Panc1 (cell line): Measurements from ENCODE around the gene HSD17B10. TPM values are rescaled to one million over a fixed set of nuclear protein-coding genes. Genes with fewer than 3 reads are reported as not detected.

Source experiments
- ATAC-seq: fragments of 200-7000 bp; cut with Tn5 transposase; 2 replicates; pipeline ENCODE4 v1.9.1; 2020; ENCODE audit warnings: mild to moderate bottlenecking, moderate library complexity
- BruUV-seq: library from RNA; stranded (reverse); fragments of 400-500 nt; replicated peaks from 2 replicates; lab custom pipeline; 2021; lab: Mats Ljungman, UMichigan
- CTCF ChIA-PET: fragments of 300-600 bp; sonication (Branson Sonifier 250); formaldehyde crosslinking; loops from one replicate; lab custom pipeline; 2022; ENCODE audit warnings: antibody characterized with exemption; lab: Charles Lee
- POLR2A ChIA-PET: fragments of 300-600 bp; sonication (Branson Sonifier 250); formaldehyde crosslinking; loops from one replicate; lab custom pipeline; 2022; ENCODE audit warnings: antibody characterized with exemption; lab: Charles Lee
- DNase-seq: peaks from one replicate; pipeline ENCODE4 v3.0.0-alpha.2; 2010; ENCODE audit warnings: low read depth, low spot score
- H3K27ac ChIP-seq: 2 replicates; pipeline ENCODE4 v1.5.1; 2011; ENCODE audit warnings: mild to moderate bottlenecking, low read length, inconsistent platforms
- H3K27me3 ChIP-seq: fragments of 200-500 bp; sonication (Bioruptor generic); 2 replicates; pipeline ENCODE4 v1.6.0; 2014; ENCODE audit warnings: low read length, inconsistent platforms; ENCODE audit not compliant: control insufficient read depth, insufficient read depth
- H3K36me3 ChIP-seq: fragments of 200-500 bp; sonication (Bioruptor generic); 2 replicates; pipeline ENCODE4 v1.5.1; 2014; ENCODE audit warnings: inconsistent platforms, mild to moderate bottlenecking, low read length, moderate library complexity; ENCODE audit not compliant: control insufficient read depth, insufficient read depth
- H3K4me1 ChIP-seq: 2 replicates; pipeline ENCODE4 v1.5.1; 2011; ENCODE audit warnings: inconsistent platforms, mild to moderate bottlenecking, low read length, moderate library complexity; ENCODE audit not compliant: control insufficient read depth, insufficient read depth
- H3K4me3 ChIP-seq, 2 experiments: 2 replicates each; pipeline ENCODE4 v1.5.1; 2011 to 2012; ENCODE audit warnings: low read depth in 2 of 2, low read length in 2 of 2, mild to moderate bottlenecking in 2 of 2, inconsistent platforms in 1 of 2, moderate library complexity in 1 of 2
- H3K9me3 ChIP-seq: fragments of 200-500 bp; sonication (Bioruptor generic); 2 replicates; pipeline ENCODE4 v1.5.1; 2014; ENCODE audit warnings: low read depth, mild to moderate bottlenecking, inconsistent platforms, low read length, moderate library complexity; ENCODE audit not compliant: control insufficient read depth, insufficient read depth
- CTCF ChIP-seq: fragments of 450-650 bp; IDR thresholded peaks from 2 replicates; pipeline ENCODE4 v1.5.1; 2017; ENCODE audit warnings: mild to moderate bottlenecking
- POLR2AphosphoS5 ChIP-seq: IDR thresholded peaks from 2 replicates; pipeline ENCODE4 v1.6.1; 2012; ENCODE audit warnings: mild to moderate bottlenecking, low read depth, low read length, moderate library complexity
- REST ChIP-seq, 2 experiments: IDR thresholded peaks; 2 replicates each; pipeline ENCODE4 v1.6.1; 2011 to 2012; ENCODE audit warnings: low read depth in 2 of 2, control low read depth in 1 of 2, low read length in 1 of 2, mild to moderate bottlenecking in 1 of 2, moderate library complexity in 1 of 2; ENCODE audit not compliant: insufficient read depth in 1 of 2
- SIN3A ChIP-seq: IDR thresholded peaks from 2 replicates; pipeline ENCODE4 v1.6.1; 2012; ENCODE audit warnings: low read depth, mild to moderate bottlenecking, low read length, moderate library complexity, borderline replicate concordance; ENCODE audit not compliant: insufficient read depth
- TCF7L2 ChIP-seq: IDR thresholded peaks from 2 replicates; pipeline ENCODE4 v1.6.1; 2011; ENCODE audit warnings: mild to moderate bottlenecking, low read depth, low read length, inconsistent platforms
- in situ Hi-C: cut with HindIII; loops from 2 replicates; pipeline ENCODE4 v1.10.0; 2016; ENCODE audit warnings: low sequenced_read_pairs, low pct_unique_long_range_greater_than_20kb
- intact Hi-C: fragments of 100-400 bp; cut with micrococcal nuclease; formaldehyde crosslinking; loops from one replicate; pipeline ENCODE4 v1.10.0; 2022; ENCODE audit not compliant: unreplicated experiment
- total RNA-seq: library from RNA; stranded (reverse); gene quantifications from one replicate; pipeline ENCODE4 v1.2.1, GENCODE V29; 2021; ENCODE audit not compliant: unreplicated experiment

HSD17B10 gene
- total RNA-seq, 1 experiment from 2014 or later, result 216 TPM

DNA sequence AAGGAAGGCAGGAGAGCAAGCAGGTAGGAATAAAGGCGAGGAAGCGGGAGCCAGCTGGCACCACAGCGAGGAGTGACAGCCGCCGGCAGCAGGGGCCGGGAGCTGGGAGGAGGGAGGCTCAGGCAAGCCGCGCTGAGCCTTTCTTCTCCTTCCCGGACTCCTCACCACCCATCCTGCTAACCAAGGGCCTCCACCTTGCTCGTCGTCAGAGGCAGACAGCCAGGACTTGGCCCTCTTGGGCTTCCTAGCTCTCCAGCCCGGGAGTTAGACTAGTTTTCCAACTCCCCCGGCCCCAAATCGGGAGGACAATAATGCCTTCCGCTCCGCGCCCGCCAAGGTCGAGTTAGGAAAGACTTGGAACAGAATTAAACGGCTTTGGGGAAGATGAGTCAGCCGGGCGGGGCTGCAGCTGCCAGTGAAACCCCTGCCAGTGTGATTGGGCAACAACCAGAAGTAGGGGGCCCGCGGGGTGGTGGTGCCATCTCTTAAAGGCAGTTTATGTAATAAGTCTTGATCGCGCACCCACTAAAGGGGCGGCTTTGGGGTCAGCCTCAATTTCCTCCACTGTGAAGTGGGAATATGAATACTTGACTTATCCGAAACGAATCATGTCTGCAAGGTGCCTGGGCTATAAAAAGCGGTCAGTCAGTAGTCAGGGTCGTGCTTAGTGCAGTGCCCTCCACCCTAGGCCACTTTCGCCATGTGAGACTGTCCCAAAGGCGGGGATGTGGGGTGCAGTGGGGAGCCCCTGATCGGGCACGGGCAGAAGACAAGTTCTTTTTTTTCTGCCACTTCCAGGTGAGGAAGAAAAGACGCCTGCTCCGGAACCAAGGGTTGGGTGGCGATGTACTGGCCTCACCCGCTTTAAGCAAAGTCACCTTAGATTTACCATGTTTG, 6.7 kb upstream of the HSD17B10 start:
- BruUV-seq, result no TSS peak
- DNase-seq, result no peak
- H3K27me3 ChIP-seq, result no peaks in the 10 kb centered on the region
- no peaks in the 10 kb centered on the region for H3K36me3 ChIP-seq
- TF ChIP-seq CTCF, result no peak
- no peak for TF ChIP-seq POLR2AphosphoS5
- in situ Hi-C loops (no loop called here), intact Hi-C loops (no loop called here)
- ChIA-PET CTCF (no interaction called here), POLR2A (interaction anchor here (1.6 kb wide), 1 partner anchor 18 kb away, joined by 4 read pairs; the partner anchor contains the start of gene RIBC1)
- peak overlapping the region; percentile 86 for H3K27ac ChIP-seq
- ATAC-seq, result peak; percentile 15
- H3K9me3 ChIP-seq, result no peaks in the 10 kb centered on the region
- peaks cover 7% of the 10 kb centered on the region for H3K4me1 ChIP-seq
- H3K4me3 ChIP-seq, result peak overlapping the region; percentile 51 to 63

- Histone ChIP-seq H3K9me3 (no peaks in the 10 kb centered on the region), H3K36me3 (no peaks in the 10 kb centered on the region), H3K27ac (0 out of 2 replicates have a peak overlapping the region, but pooled peaks have one; percentile 86), H3K27me3 (no peaks in the 10 kb centered on the region), H3K4me3 (peak overlapping the region; percentile 51 to 63), H3K4me1 (peaks cover 7% of the 10 kb centered on the region)
- ChIA-PET CTCF (no interaction called here), POLR2A (interaction anchor here (1.6 kb wide), 1 partner anchor 17 kb away, joined by 4 read pairs; the partner anchor contains the start of gene RIBC1)
- in situ Hi-C loops (no loop called here), intact Hi-C loops (no loop called here)
- BruUV-seq, result no TSS peak
- DNase-seq (no peak), ATAC-seq (no peak)
- no peak for TF ChIP-seq CTCF
- TF ChIP-seq SIN3A, result no peak
- TF ChIP-seq POLR2AphosphoS5, result no peak
- no peak for TF ChIP-seq REST (IDR thresholded peaks at IDR 0.05; ENCODE audit: insufficient read depth in 1 of 2, low read depth in 2 of 2, low read length in 1 of 2)
- TF ChIP-seq TCF7L2, result no peak
Measured at GRCh38 chrX:53440101-53440500, 5.9 kb upstream of the HSD17B10 start.
